GM20431 (cell line): Measurements from ENCODE around the gene ITCH.

ENCODE experiments used
- in situ Hi-C: fragments of 300-500 bp; cut with MseI, MboI; formaldehyde crosslinking; loops from one replicate; pipeline ENCODE4 v1.15.0; 2020; ENCODE audit warnings: low sequenced_read_pairs; ENCODE audit not compliant: unreplicated experiment

Gene ITCH

GRCh38 chr20:34522969-34523871 is 160.1 kb downstream of the ITCH start:
- in situ Hi-C loops = no loop called here

GRCh38 chr20:34524426-34524825 is 161.4 kb downstream of the ITCH start:
- in situ Hi-C loops = no loop called here

- in situ Hi-C loops = loop anchor here (25.0 kb wide), 1 partner anchor 213 kb away; the partner anchor contains the start of gene AHCY
These were observed 162.3 kb downstream of the ITCH start for GRCh38 chr20:34525342-34525708.

- in situ Hi-C loops = loop anchor here (25.0 kb wide), 1 partner anchor 214 kb away; the partner anchor contains the start of gene AHCY
These were observed 162.8 kb downstream of the ITCH start for GRCh38 chr20:34525709-34526416.

GRCh38 chr20:34526466-34526865 is 163.4 kb downstream of the ITCH start:
- in situ Hi-C loops = loop anchor here (25.0 kb wide), 1 partner anchor 214 kb away; the partner anchor contains the start of gene AHCY

GRCh38 chr20:34527016-34527415 is 163.9 kb downstream of the ITCH start:
- in situ Hi-C loops = loop anchor here (25.0 kb wide), 1 partner anchor 215 kb away; the partner anchor contains the start of gene AHCY

GRCh38 chr20:34528921-34529297 is 165.8 kb downstream of the ITCH start:
- in situ Hi-C loops = loop anchor here (25.0 kb wide), 1 partner anchor 217 kb away; the partner anchor contains the start of gene AHCY

GRCh38 chr20:34529742-34530141 is 166.7 kb downstream of the ITCH start:
- in situ Hi-C loops = loop anchor here (25.0 kb wide), 1 partner anchor 217 kb away; the partner anchor contains the start of gene AHCY

- in situ Hi-C loops = loop anchor here (25.0 kb wide), 1 partner anchor 218 kb away; the partner anchor contains the start of gene AHCY
These were observed 167.3 kb downstream of the ITCH start for GRCh38 chr20:34530342-34530741.

- in situ Hi-C loops = loop anchor here (25.0 kb wide), 1 partner anchor 219 kb away; the partner anchor contains the start of gene AHCY
These were observed 168.7 kb downstream of the ITCH start for GRCh38 chr20:34531608-34532265.

- in situ Hi-C loops = loop anchor here (25.0 kb wide), 1 partner anchor 220 kb away; the partner anchor contains the start of gene AHCY
These were observed 169.2 kb downstream of the ITCH start for GRCh38 chr20:34532320-34532719.

- in situ Hi-C loops = loop anchor here (25.0 kb wide), 1 partner anchor 220 kb away; the partner anchor contains the start of gene AHCY
These were observed 169.7 kb downstream of the ITCH start for GRCh38 chr20:34532756-34533155.

- in situ Hi-C loops = loop anchor here (25.0 kb wide), 1 partner anchor 222 kb away; the partner anchor contains the start of gene AHCY
These were observed 171.5 kb downstream of the ITCH start for GRCh38 chr20:34534391-34535165.

GRCh38 chr20:34535301-34535840 is 172.3 kb downstream of the ITCH start:
- in situ Hi-C loops = loop anchor here (25.0 kb wide), 1 partner anchor 223 kb away; the partner anchor contains the start of gene AHCY

- in situ Hi-C loops = loop anchor here (25.0 kb wide), 1 partner anchor 224 kb away; the partner anchor contains the start of gene AHCY
These were observed 172.8 kb downstream of the ITCH start for GRCh38 chr20:34535857-34536256.

GRCh38 chr20:34536798-34537394 is 173.8 kb downstream of the ITCH start:
- in situ Hi-C loops = loop anchor here (25.0 kb wide), 1 partner anchor 225 kb away; the partner anchor contains the start of gene AHCY

- in situ Hi-C loops = loop anchor here (25.0 kb wide), 1 partner anchor 225 kb away; the partner anchor contains the start of gene AHCY
These were observed 174.6 kb downstream of the ITCH start for GRCh38 chr20:34537651-34538050.

- in situ Hi-C loops = loop anchor here (25.0 kb wide), 1 partner anchor 226 kb away; the partner anchor contains the start of gene AHCY
These were observed 175.6 kb downstream of the ITCH start for GRCh38 chr20:34538671-34539123.
